IMR-90 (cell line): ENCODE data around the gene WEE2. TPM values are rescaled to one million over a fixed set of nuclear protein-coding genes. Genes with fewer than 3 reads are reported as not detected.

Experiments
- ATAC-seq: fragments of 200-7000 bp; cut with Tn5 transposase; 2 replicates; pipeline ENCODE4 v1.9.1; 2020; ENCODE audit warnings: low read depth, mild to moderate bottlenecking, moderate library complexity
- BruUV-seq: library from RNA; stranded (reverse); fragments of 400-500 nt; replicated peaks from 2 replicates; lab custom pipeline; 2021; lab: Mats Ljungman, UMichigan
- CTCF ChIA-PET: fragments of 300-600 bp; formaldehyde crosslinking; extraction: SDS; loops from one replicate; lab custom pipeline; 2021; ENCODE audit warnings: antibody characterized with exemption; lab: Yijun Ruan, JAX
- POLR2A ChIA-PET: fragments of 300-600 bp; sonication (Branson Sonifier 250); formaldehyde crosslinking; loops from one replicate; lab custom pipeline; 2022; ENCODE audit warnings: antibody characterized with exemption; ENCODE audit not compliant: unreplicated experiment; lab: Charles Lee
- DNase-seq: peaks from one replicate; pipeline ENCODE4 v3.0.0; 2013
- H2AFZ ChIP-seq: replicated peaks from 2 replicates; pipeline ENCODE3; 2013; ENCODE audit warnings: low read length, mild to moderate bottlenecking; ENCODE audit not compliant: poor library complexity
- H2AK5ac ChIP-seq: 2 replicates; pipeline ENCODE4 v1.6.1; 2013; ENCODE audit warnings: low read depth, low read length, inconsistent platforms
- H2AK9ac ChIP-seq: replicated peaks from 2 replicates; pipeline ENCODE3; 2013; ENCODE audit warnings: mild to moderate bottlenecking, low read depth, low read length, moderate library complexity; ENCODE audit not compliant: poor library complexity
- H2BK120ac ChIP-seq: 2 replicates; pipeline ENCODE4 v1.6.1; 2013; ENCODE audit warnings: low read depth, low read length, inconsistent platforms
- H2BK15ac ChIP-seq: 3 replicates; pipeline ENCODE4 v1.6.1; 2013; ENCODE audit warnings: low read depth, low read length, inconsistent platforms
- H2BK20ac ChIP-seq: 2 replicates; pipeline ENCODE4 v1.6.1; 2013; ENCODE audit warnings: low read depth, mild to moderate bottlenecking, inconsistent platforms, low read length, moderate library complexity
- H2BK5ac ChIP-seq: 2 replicates; pipeline ENCODE4 v1.6.1; 2013; ENCODE audit warnings: mild to moderate bottlenecking, low read depth, low read length, inconsistent platforms; ENCODE audit not compliant: poor library complexity, severe bottlenecking
- H3K14ac ChIP-seq: replicated peaks from 2 replicates; pipeline ENCODE4 v1.6.1; 2013; ENCODE audit warnings: low read depth, low read length, inconsistent platforms
- H3K18ac ChIP-seq: 2 replicates; pipeline ENCODE4 v1.6.1; 2013; ENCODE audit warnings: low read depth, low read length, control low read depth
- H3K23ac ChIP-seq: 2 replicates; pipeline ENCODE4 v1.6.1; 2013; ENCODE audit warnings: low read depth, low read length, inconsistent platforms
- H3K27ac ChIP-seq: 2 replicates; pipeline ENCODE4 v1.5.1; 2013; ENCODE audit warnings: mild to moderate bottlenecking, control low read depth, low read length; ENCODE audit not compliant: insufficient read depth
- H3K27me3 ChIP-seq: 2 replicates; pipeline ENCODE4 v1.6.1; 2013; ENCODE audit warnings: low read length; ENCODE audit not compliant: control insufficient read depth, insufficient read depth
- H3K36me3 ChIP-seq: 2 replicates; pipeline ENCODE4 v1.6.1; 2013; ENCODE audit warnings: low read length, mixed read lengths; ENCODE audit not compliant: control insufficient read depth, insufficient read depth
- H3K4ac ChIP-seq: 2 replicates; pipeline ENCODE4 v1.6.1; 2013; ENCODE audit warnings: low read depth, low read length, inconsistent platforms
- H3K4me1 ChIP-seq: 2 replicates; pipeline ENCODE4 v1.6.1; 2013; ENCODE audit warnings: low read length, mixed read lengths; ENCODE audit not compliant: control insufficient read depth, insufficient read depth
- H3K4me2 ChIP-seq: 2 replicates; pipeline ENCODE4 v1.6.1; 2013; ENCODE audit warnings: low read depth, mild to moderate bottlenecking, control low read depth, low read length, moderate library complexity
- H3K4me3 ChIP-seq: 2 replicates; pipeline ENCODE4 v1.5.1; 2013; ENCODE audit warnings: low read depth, mild to moderate bottlenecking, control low read depth, low read length, moderate library complexity; ENCODE audit not compliant: insufficient read depth
- H3K56ac ChIP-seq: 2 replicates; pipeline ENCODE4 v1.6.1; 2013; ENCODE audit warnings: low read length, inconsistent platforms; ENCODE audit not compliant: insufficient read depth; ENCODE audit errors: extremely low read depth
- H3K79me1 ChIP-seq, 2 experiments: 2 replicates each; pipeline ENCODE4 v1.6.1; 2013; ENCODE audit warnings: low read length in 2 of 2, inconsistent platforms in 1 of 2, low read depth in 1 of 2
- H3K9ac ChIP-seq: 2 replicates; pipeline ENCODE4 v1.6.1; 2013; ENCODE audit warnings: low read depth, low read length, control low read depth
- H3K9me1 ChIP-seq: 2 replicates; pipeline ENCODE4 v1.6.1; 2013; ENCODE audit warnings: low read length, inconsistent platforms; ENCODE audit not compliant: insufficient read depth
- H3K9me3 ChIP-seq: 2 replicates; pipeline ENCODE4 v1.6.1; 2013; ENCODE audit warnings: low read length; ENCODE audit not compliant: control insufficient read depth, insufficient read depth
- H4K20me1 ChIP-seq: 2 replicates; pipeline ENCODE4 v1.6.1; 2013; ENCODE audit warnings: low read length, inconsistent platforms; ENCODE audit not compliant: insufficient read depth
- H4K5ac ChIP-seq: 2 replicates; pipeline ENCODE4 v1.6.1; 2013; ENCODE audit warnings: mild to moderate bottlenecking, low read depth, low read length, control low read depth
- H4K8ac ChIP-seq, 2 experiments: 2 replicates each; pipeline ENCODE4 v1.6.1; 2013; ENCODE audit warnings: low read depth in 2 of 2, low read length in 2 of 2, control low read depth in 1 of 2, inconsistent platforms in 1 of 2
- H4K91ac ChIP-seq: 2 replicates; pipeline ENCODE4 v1.6.1; 2013; ENCODE audit warnings: low read depth, low read length, inconsistent platforms; ENCODE audit not compliant: insufficient read depth
- CHD1 ChIP-seq: IDR thresholded peaks from 2 replicates; pipeline ENCODE4 v1.6.1; 2012; ENCODE audit warnings: low read depth, low read length, improper control_type of control experiment
- WGBS, 2 experiments: methylation state at CpG; one replicate each; pipeline versions ENCODE4 v1.1.5 to v1.1.7; 2013; ENCODE audit warnings: missing lambda C conversion rate in 2 of 2; ENCODE audit not compliant: insufficient read length in 1 of 2; ENCODE audit errors: extremely low coverage in 2 of 2; 5-methylcytosine and 5-hydroxymethylcytosine counted together
- dilution Hi-C: fragments of 300-500 bp; cut with HindIII; formaldehyde crosslinking; loops from one replicate; pipeline ENCODE4 v1.14.3; 2018; ENCODE audit warnings: low sequenced_read_pairs; ENCODE audit not compliant: unreplicated experiment
- in situ Hi-C: fragments of 300-500 bp; cut with MboI; formaldehyde crosslinking; loops from 3 replicates; pipeline ENCODE4 v1.14.3; 2019; ENCODE audit warnings: low sequenced_read_pairs, inconsistent platforms, mixed read lengths
- intact Hi-C: fragments of 100-400 bp; cut with micrococcal nuclease; formaldehyde crosslinking; loops from 2 replicates; pipeline ENCODE4 v1.10.0; 2022
- polyA plus RNA-seq, 3 experiments: library from polyadenylated mRNA; depleted of rRNA; stranded (reverse); fragments of >200 nt; gene quantifications; 2 replicates each; pipeline ENCODE4 v1.2.3, GENCODE V29; 2012; ENCODE audit warnings: low replicate concordance in 1 of 3
- total RNA-seq: library from RNA; depleted of rRNA; stranded (reverse); fragments of >200 nt; gene quantifications from 2 replicates; pipeline ENCODE4 v1.2.3, GENCODE V29; 2012

The WEE2 gene
- total and polyA plus RNA-seq, 2 of the 4 experiments (the other 2 are of a cell fraction): not detected

DNA sequence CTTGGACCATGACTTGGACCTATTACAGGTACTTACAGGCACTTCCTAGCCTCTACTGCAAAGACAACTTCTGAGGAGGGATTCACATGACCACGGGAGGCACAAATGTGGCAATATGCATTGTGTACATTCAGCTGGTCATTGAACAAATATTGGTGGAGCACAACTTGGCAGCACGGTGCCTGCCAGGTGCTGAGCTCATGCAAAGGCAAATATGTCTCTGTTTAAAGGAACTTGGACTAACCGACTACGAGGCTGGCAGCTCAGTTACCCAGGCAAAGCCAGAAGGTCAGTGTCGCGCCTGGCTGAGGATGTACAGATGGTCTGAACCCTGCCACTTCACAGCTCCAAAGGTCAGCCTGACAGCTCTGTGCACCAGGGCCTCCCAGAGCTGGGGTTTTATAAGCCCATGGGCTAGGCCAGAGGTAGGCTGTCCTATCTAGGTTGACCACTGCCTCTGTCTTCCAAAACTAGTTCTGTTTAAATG is 12.3 kb upstream of the WEE2 start:
- dilution Hi-C loops (no loop called here), in situ Hi-C loops (no loop called here), intact Hi-C loops (no loop called here)
- Histone ChIP-seq H2AFZ (no peak overlapping the region), H3K4me2 (no peak overlapping the region), H4K8ac (no peak overlapping the region), H2BK20ac (no peak overlapping the region), H4K5ac (no peak overlapping the region), H3K14ac (no peak overlapping the region), H4K91ac (no peak overlapping the region), H2BK15ac (no peak overlapping the region), H3K4ac (no peak overlapping the region), H4K20me1 (no peaks in the 10 kb centered on the region; the same call in 1 of the 2 replicates), H3K36me3 (no peaks in the 10 kb centered on the region), H3K27me3 (no peaks in the 10 kb centered on the region), H3K9me3 (no peaks in the 10 kb centered on the region), H3K56ac (no peak overlapping the region), H3K9me1 (no peaks in the 10 kb centered on the region), H3K18ac (no peak overlapping the region), H2BK120ac (no peak overlapping the region), H3K79me1 (peaks cover 11 to 12% of the 10 kb centered on the region in 2 experiments; a peak in 2 of 4 replicates), H3K27ac (no peak overlapping the region), H2AK5ac (no peak overlapping the region), H3K9ac (no peak overlapping the region), H3K23ac (no peak overlapping the region), H3K4me1 (no peaks in the 10 kb centered on the region; the same call in 1 of the 2 replicates), H2BK5ac (no peak overlapping the region), H2AK9ac (no peak overlapping the region), H3K4me3 (no peak overlapping the region)
- no peak for DNase-seq
- no TSS peak for BruUV-seq
- no peak for ATAC-seq
- POLR2A ChIA-PET: no interaction called here
- TF ChIP-seq CHD1: no peak
- CTCF ChIA-PET: no interaction called here
- WGBS, 2 experiments: 74% methylated on average over 6 of the region's 6 CpGs; no CpG with 5 or more reads in 1 of the 2 experiments
